ENCODE data around the gene CSMD2.

Gene CSMD2

GRCh38 chr1:33606272-33606671 lies 558.8 kb downstream of the CSMD2 start:
- no peaks in the 10 kb centered on the region for H3K4me1 Mint-ChIP-seq (ENCODE audit: low read depth)
- no peak overlapping the region for H3K4me3 Mint-ChIP-seq
- peaks cover 6% of the 10 kb centered on the region for H3K27me3 Mint-ChIP-seq
- no peaks in the 10 kb centered on the region for H3K36me3 Mint-ChIP-seq (ENCODE audit: low read depth)
- H3K27ac Mint-ChIP-seq = no peak overlapping the region
- H3K9me3 Mint-ChIP-seq = no peaks in the 10 kb centered on the region
- no peak for DNase-seq

- H3K4me1 Mint-ChIP-seq (ENCODE audit: low read depth) = no peaks in the 10 kb centered on the region
- H3K36me3 Mint-ChIP-seq (ENCODE audit: low read depth) = no peaks in the 10 kb centered on the region
- H3K4me3 Mint-ChIP-seq = no peak overlapping the region
- H3K27ac Mint-ChIP-seq = no peak overlapping the region
- no peak for DNase-seq
- H3K9me3 Mint-ChIP-seq = no peaks in the 10 kb centered on the region
- H3K27me3 Mint-ChIP-seq = peaks cover 24% of the 10 kb centered on the region
Measured at GRCh38 chr1:33602271-33602670, 562.8 kb downstream of the CSMD2 start.

- no peak overlapping the region for H3K27ac Mint-ChIP-seq
- no peaks in the 10 kb centered on the region for H3K4me1 Mint-ChIP-seq (ENCODE audit: low read depth)
- no peaks in the 10 kb centered on the region for H3K9me3 Mint-ChIP-seq
- peaks cover 27% of the 10 kb centered on the region for H3K27me3 Mint-ChIP-seq
- no peak for DNase-seq
- no peak overlapping the region for H3K4me3 Mint-ChIP-seq
- no peaks in the 10 kb centered on the region for H3K36me3 Mint-ChIP-seq (ENCODE audit: low read depth)
Measured at GRCh38 chr1:33601751-33602150, 563.3 kb downstream of the CSMD2 start.

- H3K4me1 Mint-ChIP-seq (ENCODE audit: low read depth) = no peaks in the 10 kb centered on the region
Measured at GRCh38 chr1:33599516-33600115, 565.4 kb downstream of the CSMD2 start.

GRCh38 chr1:33588726-33589125 lies 576.3 kb downstream of the CSMD2 start:
- H3K9me3 Mint-ChIP-seq = no peaks in the 10 kb centered on the region
- H3K27me3 Mint-ChIP-seq = peaks cover 9% of the 10 kb centered on the region
- H3K36me3 Mint-ChIP-seq (ENCODE audit: low read depth) = no peaks in the 10 kb centered on the region
- H3K4me1 Mint-ChIP-seq (ENCODE audit: low read depth) = no peaks in the 10 kb centered on the region
- H3K27ac Mint-ChIP-seq = no peak overlapping the region
- H3K4me3 Mint-ChIP-seq = no peak overlapping the region
- no peak for DNase-seq

More at GRCh38 chr1:33599516-33600115, 565.4 kb downstream of the CSMD2 start:
- Mint-ChIP-seq H3K27me3 (peaks cover 42% of the 10 kb centered on the region), H3K27ac (no peak overlapping the region), H3K9me3 (no peaks in the 10 kb centered on the region), H3K4me3 (no peak overlapping the region), H3K36me3 (ENCODE audit: low read depth) (no peaks in the 10 kb centered on the region)
- DNase-seq = no peak

GRCh38 chr1:33586795-33587194 lies 578.2 kb downstream of the CSMD2 start:
- no peak overlapping the region for H3K4me3 Mint-ChIP-seq
- no peak for DNase-seq
- no peaks in the 10 kb centered on the region for H3K36me3 Mint-ChIP-seq (ENCODE audit: low read depth)
- H3K9me3 Mint-ChIP-seq = no peaks in the 10 kb centered on the region
- H3K27me3 Mint-ChIP-seq = peaks cover 5% of the 10 kb centered on the region
- H3K4me1 Mint-ChIP-seq (ENCODE audit: low read depth) = no peaks in the 10 kb centered on the region
- no peak overlapping the region for H3K27ac Mint-ChIP-seq

GRCh38 chr1:33586106-33586505 lies 578.9 kb downstream of the CSMD2 start:
- DNase-seq = no peak
- no peak overlapping the region for H3K4me3 Mint-ChIP-seq
- no peaks in the 10 kb centered on the region for H3K36me3 Mint-ChIP-seq (ENCODE audit: low read depth)
- no peak overlapping the region for H3K27ac Mint-ChIP-seq
- H3K27me3 Mint-ChIP-seq = peaks cover 3% of the 10 kb centered on the region
- H3K4me1 Mint-ChIP-seq (ENCODE audit: low read depth) = no peaks in the 10 kb centered on the region
- no peaks in the 10 kb centered on the region for H3K9me3 Mint-ChIP-seq

GRCh38 chr1:33583567-33583966 lies 581.5 kb downstream of the CSMD2 start:
- Mint-ChIP-seq H3K27me3 (peaks cover 21% of the 10 kb centered on the region), H3K4me1 (ENCODE audit: low read depth) (no peaks in the 10 kb centered on the region)

GRCh38 chr1:33578557-33579448 lies 586.2 kb downstream of the CSMD2 start:
- no peaks in the 10 kb centered on the region for H3K36me3 Mint-ChIP-seq (ENCODE audit: low read depth)
- no peak overlapping the region for H3K27ac Mint-ChIP-seq
- no peak for DNase-seq
- H3K27me3 Mint-ChIP-seq = peaks cover 50% of the 10 kb centered on the region
- H3K9me3 Mint-ChIP-seq = no peaks in the 10 kb centered on the region
- H3K4me3 Mint-ChIP-seq = no peak overlapping the region
- no peaks in the 10 kb centered on the region for H3K4me1 Mint-ChIP-seq (ENCODE audit: low read depth)

More at GRCh38 chr1:33583567-33583966, 581.5 kb downstream of the CSMD2 start:
- Mint-ChIP-seq H3K9me3 (no peaks in the 10 kb centered on the region), H3K4me3 (no peak overlapping the region), H3K27ac (no peak overlapping the region), H3K36me3 (ENCODE audit: low read depth) (no peaks in the 10 kb centered on the region)
- no peak for DNase-seq

- Mint-ChIP-seq H3K9me3 (no peaks in the 10 kb centered on the region), H3K27ac (no peak overlapping the region), H3K36me3 (ENCODE audit: low read depth) (no peaks in the 10 kb centered on the region), H3K4me3 (no peak overlapping the region), H3K27me3 (peaks cover 59% of the 10 kb centered on the region), H3K4me1 (ENCODE audit: low read depth) (no peaks in the 10 kb centered on the region)
- no peak for DNase-seq
Measured at GRCh38 chr1:33577663-33578062, 587.4 kb downstream of the CSMD2 start.

GRCh38 chr1:33576821-33577599 lies 588.0 kb downstream of the CSMD2 start:
- Mint-ChIP-seq H3K27ac (no peak overlapping the region), H3K36me3 (ENCODE audit: low read depth) (no peaks in the 10 kb centered on the region), H3K9me3 (no peaks in the 10 kb centered on the region), H3K4me3 (no peak overlapping the region), H3K4me1 (ENCODE audit: low read depth) (no peaks in the 10 kb centered on the region), H3K27me3 (peaks cover 62% of the 10 kb centered on the region)
- DNase-seq = no peak

- Mint-ChIP-seq H3K4me1 (ENCODE audit: low read depth) (no peaks in the 10 kb centered on the region), H3K36me3 (ENCODE audit: low read depth) (no peaks in the 10 kb centered on the region), H3K27ac (no peak overlapping the region), H3K9me3 (no peaks in the 10 kb centered on the region), H3K4me3 (no peak overlapping the region), H3K27me3 (peaks cover 65% of the 10 kb centered on the region)
- no peak for DNase-seq
Measured at GRCh38 chr1:33575324-33575879, 589.6 kb downstream of the CSMD2 start.

GRCh38 chr1:33573661-33574060 lies 591.4 kb downstream of the CSMD2 start:
- DNase-seq = no peak
- H3K4me1 Mint-ChIP-seq (ENCODE audit: low read depth) = no peaks in the 10 kb centered on the region
- peaks cover 54% of the 10 kb centered on the region for H3K27me3 Mint-ChIP-seq
- no peaks in the 10 kb centered on the region for H3K36me3 Mint-ChIP-seq (ENCODE audit: low read depth)
- no peak overlapping the region for H3K27ac Mint-ChIP-seq
- no peak overlapping the region for H3K4me3 Mint-ChIP-seq
- no peaks in the 10 kb centered on the region for H3K9me3 Mint-ChIP-seq

- H3K27ac Mint-ChIP-seq = no peak overlapping the region
- H3K27me3 Mint-ChIP-seq = peaks cover 50% of the 10 kb centered on the region
- no peaks in the 10 kb centered on the region for H3K4me1 Mint-ChIP-seq (ENCODE audit: low read depth)
Measured at GRCh38 chr1:33572387-33572786, 592.6 kb downstream of the CSMD2 start.

More at GRCh38 chr1:33572387-33572786, 592.6 kb downstream of the CSMD2 start:
- Mint-ChIP-seq H3K36me3 (ENCODE audit: low read depth) (no peaks in the 10 kb centered on the region), H3K4me3 (no peak overlapping the region), H3K9me3 (no peaks in the 10 kb centered on the region)
- no peak for DNase-seq
